OCI-LY1 (cell line): ENCODE results near the gene TMEM72.

ENCODE experiments used
- CTCF ChIP-seq: fragments of 200-600 bp; sonication (generic), shearing (Covaris generic); IDR thresholded peaks from 2 replicates; pipeline ENCODE4 v1.5.1; 2017; ENCODE audit warnings: mild to moderate bottlenecking, antibody characterized with exemption, low read length, moderate library complexity, mixed read lengths
- EZH2 ChIP-seq: fragments of 200-600 bp; sonication (generic), shearing (Covaris generic); IDR thresholded peaks from 2 replicates; pipeline ENCODE4 v1.8.0; 2017; ENCODE audit warnings: borderline replicate concordance, mixed run types, mild to moderate bottlenecking, antibody characterized with exemption, low read length, moderate library complexity, mixed read lengths

- TF ChIP-seq CTCF (no peak), EZH2 (no peak)
Observed at GRCh38 chr10:44961230-44961571, 50.1 kb downstream of the TMEM72 start.
